HFFc6 (cell line): ENCODE results near the gene FMN2. TPM values are rescaled to one million over a fixed set of nuclear protein-coding genes. Genes with fewer than 3 reads are reported as not detected.

Experiments used
- DNase-seq: peaks from one replicate; pipeline ENCODE4 v3.0.0-alpha.2; 2018
- H3K27ac Mint-ChIP-seq: 2 replicates; pipeline ENCODE4 v1.8.0; 2020; ENCODE audit warnings: mild to moderate bottlenecking, mixed read lengths
- H3K27me3 Mint-ChIP-seq: 2 replicates; pipeline ENCODE4 v1.8.0; 2021; ENCODE audit warnings: mild to moderate bottlenecking, moderate library complexity, mixed read lengths; ENCODE audit not compliant: insufficient read depth
- H3K36me3 Mint-ChIP-seq: 2 replicates; pipeline ENCODE4 v1.8.0; 2021; ENCODE audit warnings: low read depth, mixed read lengths
- H3K4me1 Mint-ChIP-seq: 2 replicates; pipeline ENCODE4 v1.8.0; 2020; ENCODE audit warnings: low read depth, mixed read lengths
- H3K4me3 Mint-ChIP-seq: 2 replicates; pipeline ENCODE4 v1.8.0; 2020; ENCODE audit warnings: mild to moderate bottlenecking, moderate library complexity, mixed read lengths
- H3K9me3 Mint-ChIP-seq: 2 replicates; pipeline ENCODE4 v1.8.0; 2020; ENCODE audit warnings: mild to moderate bottlenecking, mixed read lengths
- total RNA-seq, 6 experiments: library from RNA; stranded (reverse); fragmentation: NEBNext Ultra II Directional; extraction: Animal tissue kit (Norgen Biotek cat#: 25700); gene quantifications; 2 replicates in 1 of 6; 3 replicates in 5 of 6; pipeline ENCODE4 v1.2.3, GENCODE V29; 2021
- TF ChIP-seq, protein P1 (sequence below): fragments of 200-600 bp; sonication (generic); IDR thresholded peaks from 2 replicates; pipeline ENCODE4 v1.5.0; 2021; ENCODE audit warnings: antibody characterized with exemption, mild to moderate bottlenecking

The FMN2 gene
- total RNA-seq, 6 experiments from 2014 or later: 82.6 to 115 (median 96.4) TPM

DNA sequence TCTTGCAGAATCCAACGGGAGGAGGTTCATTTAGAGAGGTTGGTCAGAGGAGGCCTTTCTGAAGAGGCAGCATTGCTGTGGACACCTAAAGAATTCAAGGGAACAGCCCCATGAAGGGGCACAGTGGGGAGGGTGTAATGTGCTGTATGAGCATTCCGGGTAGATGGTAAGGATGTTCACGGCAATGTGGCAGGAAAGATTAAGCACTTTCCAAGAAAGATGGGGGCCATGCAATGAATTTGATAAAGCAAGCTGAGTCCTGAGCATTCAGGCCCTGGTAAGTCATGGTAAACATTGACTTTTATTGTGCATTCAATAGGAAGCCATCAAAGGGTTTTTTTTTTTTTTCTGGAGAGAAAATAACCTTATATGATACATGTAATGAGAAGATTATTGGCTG lies 353.7 kb downstream of the FMN2 start:
- peak overlapping the region; percentile 27; the same call in 1 of the 2 replicates for H3K4me3 Mint-ChIP-seq
- H3K36me3 Mint-ChIP-seq: peaks cover 70% of the 10 kb centered on the region
- peaks cover 6% of the 10 kb centered on the region for H3K27me3 Mint-ChIP-seq
- TF ChIP-seq, protein P1, sequence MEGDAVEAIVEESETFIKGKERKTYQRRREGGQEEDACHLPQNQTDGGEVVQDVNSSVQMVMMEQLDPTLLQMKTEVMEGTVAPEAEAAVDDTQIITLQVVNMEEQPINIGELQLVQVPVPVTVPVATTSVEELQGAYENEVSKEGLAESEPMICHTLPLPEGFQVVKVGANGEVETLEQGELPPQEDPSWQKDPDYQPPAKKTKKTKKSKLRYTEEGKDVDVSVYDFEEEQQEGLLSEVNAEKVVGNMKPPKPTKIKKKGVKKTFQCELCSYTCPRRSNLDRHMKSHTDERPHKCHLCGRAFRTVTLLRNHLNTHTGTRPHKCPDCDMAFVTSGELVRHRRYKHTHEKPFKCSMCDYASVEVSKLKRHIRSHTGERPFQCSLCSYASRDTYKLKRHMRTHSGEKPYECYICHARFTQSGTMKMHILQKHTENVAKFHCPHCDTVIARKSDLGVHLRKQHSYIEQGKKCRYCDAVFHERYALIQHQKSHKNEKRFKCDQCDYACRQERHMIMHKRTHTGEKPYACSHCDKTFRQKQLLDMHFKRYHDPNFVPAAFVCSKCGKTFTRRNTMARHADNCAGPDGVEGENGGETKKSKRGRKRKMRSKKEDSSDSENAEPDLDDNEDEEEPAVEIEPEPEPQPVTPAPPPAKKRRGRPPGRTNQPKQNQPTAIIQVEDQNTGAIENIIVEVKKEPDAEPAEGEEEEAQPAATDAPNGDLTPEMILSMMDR: no peak
- no peak overlapping the region for H3K27ac Mint-ChIP-seq
- peaks cover 20% of the 10 kb centered on the region; the same call in 1 of the 2 replicates for H3K4me1 Mint-ChIP-seq
- no peak for DNase-seq
- H3K9me3 Mint-ChIP-seq: no peaks in the 10 kb centered on the region

DNA sequence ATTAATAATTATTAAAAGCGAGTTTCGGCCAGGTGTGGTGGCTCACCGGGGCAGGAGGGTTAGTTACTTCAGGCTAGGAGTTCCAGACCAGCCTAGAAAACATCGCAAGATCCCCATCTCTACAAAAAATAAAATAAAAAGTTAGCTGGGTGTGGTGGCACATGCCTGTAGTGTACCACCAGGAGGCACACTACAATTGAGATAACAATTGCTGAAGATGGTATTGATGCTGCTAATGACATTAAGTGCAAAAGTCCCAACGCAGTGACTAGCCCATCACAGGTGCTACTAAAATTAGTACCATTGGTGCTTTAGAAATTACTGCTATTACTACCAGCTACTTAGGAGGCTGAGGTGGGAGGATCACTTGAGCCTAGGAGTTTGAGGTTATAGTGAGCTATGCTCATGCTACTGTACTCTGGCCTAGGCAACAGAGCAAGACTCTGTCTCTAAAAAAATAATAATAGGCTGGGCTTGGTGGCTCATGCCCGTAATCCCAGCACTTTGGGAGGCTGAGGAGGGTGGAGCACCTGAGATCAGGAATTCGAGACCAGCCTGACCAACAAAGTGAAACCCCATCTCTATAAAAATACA lies 363.6 kb downstream of the FMN2 start:
- DNase-seq: no peak
- Mint-ChIP-seq H3K9me3 (no peaks in the 10 kb centered on the region), H3K4me3 (no peak overlapping the region), H3K4me1 (peaks cover 42% of the 10 kb centered on the region), H3K27me3 (peaks cover 18% of the 10 kb centered on the region), H3K27ac (no peak overlapping the region; the same call in 1 of the 2 replicates), H3K36me3 (peaks cover 43% of the 10 kb centered on the region)
- TF ChIP-seq, protein P1: peak; percentile 80

DNA sequence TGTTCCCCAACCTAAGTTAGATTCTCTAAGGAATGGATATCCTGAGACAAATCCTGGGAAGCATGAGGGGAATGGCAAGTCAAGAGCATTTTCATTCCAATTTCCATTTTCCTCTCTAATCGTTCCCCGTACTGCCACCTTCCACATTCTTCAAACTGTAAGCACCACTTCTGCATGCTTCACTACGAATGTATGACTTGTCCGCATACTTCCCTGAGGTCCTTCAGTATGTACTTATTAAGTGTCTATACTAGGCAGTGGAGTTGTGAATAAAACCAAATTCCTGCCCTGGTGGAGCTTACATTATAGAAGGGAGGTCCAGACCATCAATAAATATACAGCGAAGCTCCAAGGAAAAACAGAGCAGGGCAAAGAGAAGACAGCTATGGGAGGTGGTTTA lies 365.5 kb downstream of the FMN2 start:
- Mint-ChIP-seq H3K4me1 (peaks cover 48% of the 10 kb centered on the region), H3K4me3 (no peak overlapping the region), H3K27me3 (peaks cover 12% of the 10 kb centered on the region), H3K36me3 (peaks cover 43% of the 10 kb centered on the region), H3K9me3 (no peaks in the 10 kb centered on the region), H3K27ac (peak overlapping the region; percentile 67)
- TF ChIP-seq, protein P1: no peak
- no peak for DNase-seq

DNA sequence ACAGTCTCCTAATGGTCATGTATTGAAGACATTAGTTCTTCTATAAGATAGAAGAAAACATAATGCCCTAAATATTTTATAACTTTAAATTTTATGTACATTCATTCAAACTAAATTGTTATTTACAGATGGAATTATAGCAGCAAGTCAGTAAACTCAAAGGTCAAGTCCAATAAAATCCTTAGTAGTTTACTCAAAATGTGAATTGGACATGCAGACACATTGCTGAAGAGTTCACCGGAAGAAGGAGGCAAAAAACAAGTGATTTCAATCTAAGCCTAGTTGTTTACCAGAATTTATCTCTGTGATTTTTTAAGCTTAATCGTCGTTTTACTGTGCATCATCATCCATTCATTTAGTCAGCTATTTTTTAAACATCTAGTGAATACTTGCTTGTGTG lies 370.6 kb downstream of the FMN2 start:
- H3K4me1 Mint-ChIP-seq: peaks cover 85% of the 10 kb centered on the region
- peaks cover 16% of the 10 kb centered on the region for H3K27me3 Mint-ChIP-seq
- TF ChIP-seq, protein P1: no peak
- H3K9me3 Mint-ChIP-seq: no peaks in the 10 kb centered on the region
- H3K27ac Mint-ChIP-seq: no peak overlapping the region; the same call in 1 of the 2 replicates
- no peak overlapping the region for H3K4me3 Mint-ChIP-seq
- no peak for DNase-seq
- peaks cover 43% of the 10 kb centered on the region for H3K36me3 Mint-ChIP-seq

DNA sequence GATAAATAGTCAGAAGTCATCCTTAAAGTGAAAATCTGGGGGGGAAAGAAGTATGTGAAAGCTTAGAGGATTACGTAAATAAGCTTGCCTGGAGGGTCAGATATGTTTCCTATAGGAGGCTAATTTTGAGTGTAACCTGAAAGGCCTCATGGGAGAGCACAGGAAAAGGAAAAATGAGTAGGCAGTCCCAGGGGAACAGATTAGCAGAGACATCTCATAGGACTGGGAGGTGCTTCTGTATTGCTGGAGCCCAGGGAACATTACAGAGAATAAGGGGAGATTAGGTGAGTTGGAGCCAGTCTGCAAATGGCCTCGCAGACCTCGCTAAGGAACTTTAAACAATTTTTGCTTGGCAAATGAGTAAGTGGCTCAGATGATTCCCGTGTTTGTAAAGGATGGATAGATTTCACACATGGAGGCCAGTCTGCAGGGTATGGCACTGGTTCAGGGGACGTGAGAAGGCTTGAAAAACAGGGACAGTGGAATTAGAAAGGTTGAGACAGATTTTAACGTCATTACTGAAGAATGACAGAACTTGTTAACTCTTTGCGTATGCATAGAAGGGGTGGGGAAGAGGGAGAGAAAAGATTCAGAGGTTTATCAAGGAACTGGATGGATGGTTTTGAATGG lies 371.2 kb downstream of the FMN2 start:
- Mint-ChIP-seq H3K36me3 (peaks cover 47% of the 10 kb centered on the region), H3K4me1 (peaks cover 79% of the 10 kb centered on the region), H3K27me3 (peaks cover 17% of the 10 kb centered on the region), H3K4me3 (peak overlapping the region; percentile 24; the same call in 1 of the 2 replicates), H3K9me3 (no peaks in the 10 kb centered on the region), H3K27ac (peak overlapping the region; percentile 77)
- TF ChIP-seq, protein P1: no peak
- DNase-seq: no peak
